ENCODE measurements around the gene UBE3C. TPM values are rescaled to one million over a fixed set of nuclear protein-coding genes. Genes with fewer than 3 reads are reported as not detected.

UBE3C gene
- total and polyA plus RNA-seq, 2 of the 13 experiments (the other 11 are each of a cell fraction or from before 2014, with no cell fraction given): 27.0 to 48.2 TPM

- Histone ChIP-seq H3K9ac (ENCODE audit: insufficient read depth, low read depth, low read length) (no peak overlapping the region), H4K20me1 (ENCODE audit: insufficient read depth, low read length) (no peaks in the 10 kb centered on the region; the same call in 1 of the 2 replicates), H3K36me3 (replicated peaks in 1 of 2; ENCODE audit: control insufficient read depth in 1 of 2, insufficient read depth in 2 of 2, low read length in 2 of 2) (peaks cover 15 to 65% of the 10 kb centered on the region in 2 experiments; a peak in 4 of 5 replicates), H3K4me2 (ENCODE audit: low read depth, low read length) (no peak overlapping the region), H3K27me3 (ENCODE audit: control insufficient read depth in 1 of 2, insufficient read depth in 2 of 2, low read length in 2 of 2) (no peaks in the 10 kb centered on the region), H3K4me3 (replicated peaks in 1 of 3; ENCODE audit: insufficient read depth in 1 of 3, low read depth in 2 of 3, low read length in 3 of 3) (no peak overlapping the region), H2AFZ (ENCODE audit: low read length) (no peak overlapping the region), H3K4me1 (ENCODE audit: insufficient read depth, low read length) (no peaks in the 10 kb centered on the region), H3K9me3 (ENCODE audit: low read length) (no peaks in the 10 kb centered on the region), H3K27ac (ENCODE audit: extremely low read length, insufficient read depth, low read length) (no peak overlapping the region), H3K79me2 (ENCODE audit: insufficient read depth, low read length) (no peaks in the 10 kb centered on the region)
- in situ Hi-C loops (cut with HindIII; ENCODE audit: extremely low pct_ligation_motif_present, low pct_unique_long_range_greater_than_20kb): no loop called here
- POLR2A ChIA-PET: no interaction called here
- WGBS (ENCODE audit: low lambda C conversion rate): 96% methylated on average over 10 of the region's 10 CpGs
- ATAC-seq: no peak
- intact Hi-C loops (cut with micrococcal nuclease; ENCODE audit: unreplicated experiment): no loop called here
- CTCF ChIA-PET (ENCODE audit: low intra/inter-chr PET ratio, low total read pairs): no interaction called here
- no peak for DNase-seq (ENCODE audit: low spot score)
- no peak for FAIRE-seq
- TF ChIP-seq ZFP41 (CRISPR knock-in tag; IDR thresholded peaks at IDR 0.05; ENCODE audit: borderline replicate concordance): no peak
- TF ChIP-seq RBM22 (optimal IDR thresholded peaks at IDR 0.05; ENCODE audit: low read length): peak; percentile 49
- no TSS peak for BruUV-seq (replicated peaks)
Observed at GRCh38 chr7:157222687-157223086, 84.0 kb downstream of the UBE3C start.

GRCh38 chr7:157224627-157225026, 85.9 kb downstream of the UBE3C start:
- peaks cover 8 to 57% of the 10 kb centered on the region in 2 experiments; a peak in 4 of 5 replicates for H3K36me3 ChIP-seq (replicated peaks in 1 of 2; ENCODE audit: control insufficient read depth in 1 of 2, insufficient read depth in 2 of 2, low read length in 2 of 2)
- in situ Hi-C loops (cut with HindIII; ENCODE audit: extremely low pct_ligation_motif_present, low pct_unique_long_range_greater_than_20kb): no loop called here
- peak; percentile 23 for DNase-seq (ENCODE audit: low spot score)

More at GRCh38 chr7:157224627-157225026, 85.9 kb downstream of the UBE3C start:
- H3K27me3 ChIP-seq (ENCODE audit: control insufficient read depth in 1 of 2, insufficient read depth in 2 of 2, low read length in 2 of 2): no peaks in the 10 kb centered on the region
- no peaks in the 10 kb centered on the region; the same call in 1 of the 2 replicates for H4K20me1 ChIP-seq (ENCODE audit: insufficient read depth, low read length)
- H3K27ac ChIP-seq (ENCODE audit: extremely low read length, insufficient read depth, low read length): no peak overlapping the region
- ChIA-PET CTCF (ENCODE audit: low intra/inter-chr PET ratio, low total read pairs) (no interaction called here), POLR2A (no interaction called here)
- no peak for FAIRE-seq
- TF ChIP-seq POLR2AphosphoS2 (IDR thresholded peaks at IDR 0.05; ENCODE audit: low read depth, low read length) (no peak), ZHX2 (IDR thresholded peaks at IDR 0.05; ENCODE audit: low read depth) (no peak), ZHX2 (CRISPR knock-in tag; IDR thresholded peaks at IDR 0.05; ENCODE audit: borderline replicate concordance) (no peak), STAG1 (CRISPR knock-in tag; IDR thresholded peaks at IDR 0.05) (peak; percentile 36), BHLHE40 (IDR thresholded peaks at IDR 0.05; ENCODE audit: low read length) (peak; percentile 60), CTCF (CRISPR knock-in tag; IDR thresholded peaks at IDR 0.05) (peak; percentile 25; the same call in 1 of the 2 replicates)
- no peak overlapping the region for H3K9ac ChIP-seq (ENCODE audit: insufficient read depth, low read depth, low read length)
- no TSS peak for BruUV-seq (replicated peaks)
- intact Hi-C loops (cut with micrococcal nuclease; ENCODE audit: unreplicated experiment): no loop called here
- no peaks in the 10 kb centered on the region for H3K79me2 ChIP-seq (ENCODE audit: insufficient read depth, low read length)
- WGBS (ENCODE audit: low lambda C conversion rate): 92% methylated on average over 4 of the region's 4 CpGs
- no peak; the same call in 2 of the 3 replicates for ATAC-seq
- H3K4me3 ChIP-seq (replicated peaks in 1 of 3; ENCODE audit: insufficient read depth in 1 of 3, low read depth in 2 of 3, low read length in 3 of 3): no peak overlapping the region
- H2AFZ ChIP-seq (ENCODE audit: low read length): no peak overlapping the region
- no peaks in the 10 kb centered on the region for H3K4me1 ChIP-seq (ENCODE audit: insufficient read depth, low read length)
- H3K9me3 ChIP-seq (ENCODE audit: low read length): no peaks in the 10 kb centered on the region
- no peak overlapping the region for H3K4me2 ChIP-seq (ENCODE audit: low read depth, low read length)

All from HepG2 (cell line).